ENCODE results near the gene RPL31.

DNA sequence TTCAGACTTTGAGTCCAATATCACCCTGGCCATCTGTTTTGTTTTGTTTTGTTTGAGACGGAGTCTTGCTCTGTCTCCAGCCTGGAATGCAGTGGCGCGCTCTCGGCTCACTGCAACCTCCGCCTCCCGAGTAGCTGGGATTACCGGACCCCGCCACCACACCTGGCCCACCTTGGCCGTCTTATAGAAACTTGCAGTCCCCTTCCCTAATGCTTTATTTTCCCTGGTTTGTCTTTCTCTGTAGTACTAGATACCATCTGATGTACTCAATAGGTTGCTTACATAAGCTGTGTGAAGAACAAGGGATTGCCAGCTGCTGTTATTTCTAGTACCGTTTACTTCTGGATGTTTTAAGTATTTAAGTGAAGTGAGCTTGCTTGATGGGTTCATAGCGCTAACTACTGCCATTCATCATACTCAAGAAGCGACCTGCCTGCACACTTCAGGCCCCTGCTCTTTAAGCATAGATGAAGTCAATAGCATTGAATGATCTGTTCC is 1.2 kb downstream of the RPL31 start:
- no peak for TF ChIP-seq TOX (CRISPR knock-in tag; IDR thresholded peaks at IDR 0.05; ENCODE audit: borderline replicate concordance)
- TF ChIP-seq ZFP30 (CRISPR knock-in tag; IDR thresholded peaks at IDR 0.05): no peak
- no peak for TF ChIP-seq SNAI2 (CRISPR knock-in tag; IDR thresholded peaks at IDR 0.05)
- TF ChIP-seq PATZ1 (CRISPR knock-in tag; IDR thresholded peaks at IDR 0.05; ENCODE audit: borderline replicate concordance): no peak
- no peak for TF ChIP-seq ESRRG (CRISPR knock-in tag; IDR thresholded peaks at IDR 0.05)
- TF ChIP-seq ZC3H10 (CRISPR knock-in tag; IDR thresholded peaks at IDR 0.05): no peak
- TF ChIP-seq CSRNP3 (CRISPR knock-in tag; IDR thresholded peaks at IDR 0.05): no peak
- TF ChIP-seq ARNTL (CRISPR knock-in tag; IDR thresholded peaks at IDR 0.05; ENCODE audit: borderline replicate concordance, low read depth): no peak
- no peak for TF ChIP-seq ZNF565 (CRISPR knock-in tag; conservative IDR thresholded peaks at IDR 0.05; ENCODE audit: low read depth)

Measured in SK-N-SH treated with all-trans-retinoic acid at 6 μM for 48 hours (cell line).